OCI-LY3 (cell line): ENCODE results near the gene ICE1.

Experiments used
- CTCF ChIP-seq: fragments of 200-600, 300-600 bp; sonication (generic); IDR thresholded peaks from 2 replicates; pipeline ENCODE4 v1.5.1; 2014; ENCODE audit warnings: antibody characterized with exemption, low read length, low read depth
- EZH2phosphoT487 ChIP-seq: fragments of 200-600 bp; shearing (Covaris generic); IDR thresholded peaks from 2 replicates; pipeline ENCODE4 v1.6.1; 2018; ENCODE audit warnings: antibody characterized with exemption, mixed run types, low read depth

- TF ChIP-seq CTCF, result no peak
- TF ChIP-seq EZH2phosphoT487, result no peak
Measured at GRCh38 chr5:5373351-5373989, 49.0 kb upstream of the ICE1 start.
